Measurements from ENCODE around the gene SLC4A8. TPM values are rescaled to one million over a fixed set of nuclear protein-coding genes. Genes with fewer than 3 reads are reported as not detected.
A peak's percentile ranks its signal among the peaks of the same experiment; 100 is the strongest.

The SLC4A8 gene
- total RNA-seq, 1 experiment from 2014 or later: 62.7 TPM

DNA sequence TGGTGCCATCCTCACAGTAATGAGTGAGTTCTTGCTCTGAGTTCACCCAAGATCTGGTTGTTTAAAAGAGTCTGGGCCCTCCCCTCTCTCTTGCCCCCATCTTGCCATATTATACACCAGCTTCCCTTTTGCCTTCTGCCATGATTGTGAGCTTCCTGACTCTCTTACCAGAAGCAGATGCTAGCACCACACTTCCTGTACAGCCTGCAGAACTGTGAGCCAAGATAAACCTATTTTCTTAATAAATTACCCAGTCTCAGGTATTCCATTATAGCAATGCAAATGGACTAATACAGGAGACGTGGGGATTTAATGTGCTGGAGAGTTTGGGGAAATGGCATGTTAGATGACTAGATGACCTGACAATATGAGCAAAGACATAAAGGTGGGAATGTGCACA, 12.8 kb downstream of the SLC4A8 start:
- Mint-ChIP-seq H3K36me3 (ENCODE audit: insufficient read depth, unreplicated experiment) (peaks cover 7% of the 10 kb centered on the region), H3K4me1 (ENCODE audit: low read depth, unreplicated experiment) (peaks cover 32% of the 10 kb centered on the region), H3K9me3 (ENCODE audit: unreplicated experiment) (no peaks in the 10 kb centered on the region), H3K27ac (ENCODE audit: unreplicated experiment) (no peak overlapping the region), H3K27me3 (ENCODE audit: insufficient read depth, unreplicated experiment) (no peaks in the 10 kb centered on the region), H3K4me3 (ENCODE audit: unreplicated experiment) (no peak overlapping the region)
- no peak for DNase-seq
- no TSS peak for BruUV-seq (replicated peaks)
- Histone ChIP-seq H3K36me3 (ENCODE audit: control insufficient read depth, insufficient read depth, low read length) (no peaks in the 10 kb centered on the region), H3K4me3 (ENCODE audit: low read depth, low read length) (no peak overlapping the region), H3K9me3 (no peaks in the 10 kb centered on the region), H3K27me3 (replicated peaks; ENCODE audit: control insufficient read depth, insufficient read depth, low read length) (no peaks in the 10 kb centered on the region), H3K4me1 (peaks cover 49% of the 10 kb centered on the region)
- intact Hi-C loops (cut with micrococcal nuclease; ENCODE audit: unreplicated experiment): no loop called here
- ChIA-PET POLR2A (no interaction called here), CTCF (no interaction called here)
- TF ChIP-seq, protein P1, sequence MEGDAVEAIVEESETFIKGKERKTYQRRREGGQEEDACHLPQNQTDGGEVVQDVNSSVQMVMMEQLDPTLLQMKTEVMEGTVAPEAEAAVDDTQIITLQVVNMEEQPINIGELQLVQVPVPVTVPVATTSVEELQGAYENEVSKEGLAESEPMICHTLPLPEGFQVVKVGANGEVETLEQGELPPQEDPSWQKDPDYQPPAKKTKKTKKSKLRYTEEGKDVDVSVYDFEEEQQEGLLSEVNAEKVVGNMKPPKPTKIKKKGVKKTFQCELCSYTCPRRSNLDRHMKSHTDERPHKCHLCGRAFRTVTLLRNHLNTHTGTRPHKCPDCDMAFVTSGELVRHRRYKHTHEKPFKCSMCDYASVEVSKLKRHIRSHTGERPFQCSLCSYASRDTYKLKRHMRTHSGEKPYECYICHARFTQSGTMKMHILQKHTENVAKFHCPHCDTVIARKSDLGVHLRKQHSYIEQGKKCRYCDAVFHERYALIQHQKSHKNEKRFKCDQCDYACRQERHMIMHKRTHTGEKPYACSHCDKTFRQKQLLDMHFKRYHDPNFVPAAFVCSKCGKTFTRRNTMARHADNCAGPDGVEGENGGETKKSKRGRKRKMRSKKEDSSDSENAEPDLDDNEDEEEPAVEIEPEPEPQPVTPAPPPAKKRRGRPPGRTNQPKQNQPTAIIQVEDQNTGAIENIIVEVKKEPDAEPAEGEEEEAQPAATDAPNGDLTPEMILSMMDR (IDR thresholded peaks at IDR 0.05; ENCODE audit: insufficient read depth in 1 of 2, low read depth in 1 of 2, low read length in 1 of 2, severe bottlenecking in 1 of 2, unreplicated experiment in 1 of 2): no peak

DNA sequence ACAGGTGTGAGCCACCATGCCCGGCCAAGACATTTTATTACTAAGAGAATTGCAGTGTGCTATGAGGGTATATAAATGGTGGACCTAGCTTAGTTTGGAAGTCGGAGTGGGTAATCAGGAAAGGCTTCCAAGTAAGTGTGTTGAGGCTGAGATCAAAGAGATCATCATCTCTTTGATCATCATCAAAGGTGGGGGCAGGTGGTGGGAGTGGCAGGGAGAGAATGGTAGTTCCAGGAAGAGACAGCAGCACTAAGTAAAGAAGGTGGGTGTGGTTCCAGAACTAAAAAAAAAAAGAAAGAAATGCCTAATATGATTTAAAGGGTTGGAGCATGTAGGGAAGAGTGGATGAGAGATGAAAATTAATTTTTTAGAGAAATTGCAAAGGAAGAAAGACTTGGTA, 14.7 kb downstream of the SLC4A8 start:
- Histone ChIP-seq H3K4me3 (ENCODE audit: low read depth, low read length) (no peak overlapping the region), H3K9me3 (no peaks in the 10 kb centered on the region), H3K4me1 (peaks cover 57% of the 10 kb centered on the region), H3K27me3 (replicated peaks; ENCODE audit: control insufficient read depth, insufficient read depth, low read length) (no peaks in the 10 kb centered on the region), H3K36me3 (ENCODE audit: control insufficient read depth, insufficient read depth, low read length) (no peaks in the 10 kb centered on the region)
- intact Hi-C loops (cut with micrococcal nuclease; ENCODE audit: unreplicated experiment): loop anchor here (1.0 kb wide), 1 partner anchor 39 kb away; no protein-coding TSS in a partner anchor
- ChIA-PET POLR2A (no interaction called here), CTCF (interaction anchor here (0.7 to 2.5 kb wide), 2 partner anchors 10 to 1355 kb away, joined by 3 to 10 read pairs; no protein-coding TSS in a partner anchor)
- TF ChIP-seq, protein P1 (IDR thresholded peaks at IDR 0.05; ENCODE audit: insufficient read depth in 1 of 2, low read depth in 1 of 2, low read length in 1 of 2, severe bottlenecking in 1 of 2, unreplicated experiment in 1 of 2): no peak
- no peaks in the 10 kb centered on the region for H3K27me3 Mint-ChIP-seq (ENCODE audit: insufficient read depth, unreplicated experiment)
- peaks cover 32% of the 10 kb centered on the region for H3K4me1 Mint-ChIP-seq (ENCODE audit: low read depth, unreplicated experiment)
- H3K9me3 Mint-ChIP-seq (ENCODE audit: unreplicated experiment): no peaks in the 10 kb centered on the region
- H3K36me3 Mint-ChIP-seq (ENCODE audit: insufficient read depth, unreplicated experiment): peaks cover 7% of the 10 kb centered on the region
- peak; percentile 75 to 78 for DNase-seq
- H3K4me3 Mint-ChIP-seq (ENCODE audit: unreplicated experiment): no peak overlapping the region
- BruUV-seq (replicated peaks): no TSS peak
- H3K27ac Mint-ChIP-seq (ENCODE audit: unreplicated experiment): peak overlapping the region; percentile 56

DNA sequence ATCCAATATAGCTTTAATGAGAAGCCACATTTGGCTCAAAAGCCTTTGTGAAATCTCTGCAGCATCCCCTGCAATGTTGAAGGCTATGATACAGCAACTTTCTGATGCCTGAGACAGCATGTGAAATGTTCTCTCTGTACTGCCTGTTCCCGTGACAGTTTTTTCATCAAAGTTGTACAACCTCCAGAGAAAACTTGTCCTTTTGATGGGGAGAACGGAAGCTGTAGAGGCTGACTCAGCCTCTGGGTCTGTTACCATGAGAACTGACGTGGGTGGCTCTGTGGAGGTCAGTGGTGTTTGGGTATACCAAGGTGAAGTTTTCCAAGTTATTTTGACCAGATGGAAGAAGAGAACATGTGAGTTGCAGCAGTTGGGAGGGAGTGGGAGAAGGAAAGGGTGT, 17.0 kb downstream of the SLC4A8 start:
- Histone ChIP-seq H3K27me3 (replicated peaks; ENCODE audit: control insufficient read depth, insufficient read depth, low read length) (no peaks in the 10 kb centered on the region), H3K36me3 (ENCODE audit: control insufficient read depth, insufficient read depth, low read length) (no peaks in the 10 kb centered on the region), H3K4me3 (ENCODE audit: low read depth, low read length) (no peak overlapping the region), H3K9me3 (no peaks in the 10 kb centered on the region), H3K4me1 (peaks cover 70% of the 10 kb centered on the region)
- H3K36me3 Mint-ChIP-seq (ENCODE audit: insufficient read depth, unreplicated experiment): peaks cover 7% of the 10 kb centered on the region
- no peak overlapping the region for H3K4me3 Mint-ChIP-seq (ENCODE audit: unreplicated experiment)
- ChIA-PET POLR2A (no interaction called here), CTCF (no interaction called here)
- H3K27me3 Mint-ChIP-seq (ENCODE audit: insufficient read depth, unreplicated experiment): no peaks in the 10 kb centered on the region
- no peaks in the 10 kb centered on the region for H3K9me3 Mint-ChIP-seq (ENCODE audit: unreplicated experiment)
- TF ChIP-seq, protein P1 (IDR thresholded peaks at IDR 0.05; ENCODE audit: insufficient read depth in 1 of 2, low read depth in 1 of 2, low read length in 1 of 2, severe bottlenecking in 1 of 2, unreplicated experiment in 1 of 2): no peak
- H3K27ac Mint-ChIP-seq (ENCODE audit: unreplicated experiment): peak overlapping the region; percentile 8
- intact Hi-C loops (cut with micrococcal nuclease; ENCODE audit: unreplicated experiment): no loop called here
- peaks cover 47% of the 10 kb centered on the region for H3K4me1 Mint-ChIP-seq (ENCODE audit: low read depth, unreplicated experiment)
- no peak for DNase-seq
- no TSS peak for BruUV-seq (replicated peaks)
